A549 (cell line): ENCODE data around the gene LMF1. TPM values are rescaled to one million over a fixed set of nuclear protein-coding genes. Genes with fewer than 3 reads are reported as not detected.

ENCODE experiments used
- ATAC-seq, 2 experiments: fragments of 200-7000 bp in 1 of 2; fragments of >200 bp in 1 of 2; cut with Nextera tagmentation in 1 of 2; cut with Tn5 transposase in 1 of 2; 3 replicates each; pipeline versions ENCODE4 v1.8.0 to v1.9.1; 2018 to 2020; ENCODE audit warnings: mild to moderate bottlenecking in 1 of 2, moderate library complexity in 1 of 2
- CTCF ChIA-PET: fragments of 300-600 bp; sonication (Branson Sonifier 250); formaldehyde crosslinking; extraction: SDS; loops from one replicate; lab custom pipeline; 2021; ENCODE audit warnings: antibody characterized with exemption, inconsistent platforms; lab: Yijun Ruan, JAX
- POLR2A ChIA-PET: fragments of 350-600 bp; formaldehyde crosslinking; extraction: SDS; loops from one replicate; lab custom pipeline; 2021; ENCODE audit warnings: antibody characterized with exemption, inconsistent platforms; lab: Yijun Ruan, JAX
- DNase-seq, 2 experiments: peaks; one replicate each; pipeline versions ENCODE4 v3.0.0 to v3.0.0-alpha.2; 2011 to 2016; ENCODE audit warnings: low read depth in 1 of 2, low spot score in 1 of 2
- FAIRE-seq: peaks from 2 replicates; lab custom pipeline; 2011; peaks lifted over from hg19 to GRCh38; lab: Jason Lieb, UNC
- H3K27ac ChIP-seq, 2 experiments: fragments of >200 bp; sonication (Bioruptor Twin); formaldehyde crosslinking; 3 replicates each; pipeline ENCODE4 v1.5.1; 2016 to 2017
- H3K4me1 ChIP-seq: fragments of >200 bp; sonication (Bioruptor Twin); formaldehyde crosslinking; 3 replicates; pipeline ENCODE4 v1.6.1; 2016
- H3K4me2 ChIP-seq: fragments of >200 bp; sonication (Bioruptor Twin); formaldehyde crosslinking; 3 replicates; pipeline ENCODE4 v1.6.1; 2016
- H3K4me3 ChIP-seq: fragments of >200 bp; sonication (Bioruptor Twin); formaldehyde crosslinking; 3 replicates; pipeline ENCODE4 v1.5.1; 2016
- H3K9me3 ChIP-seq: fragments of >200 bp; sonication (Bioruptor Twin); formaldehyde crosslinking; 3 replicates; pipeline ENCODE4 v1.6.1; 2016
- CBX8 ChIP-seq: fragments of 200-600 bp; sonication (generic); IDR thresholded peaks from 2 replicates; pipeline ENCODE4 v1.6.1; 2016
- CEBPB ChIP-seq, 2 experiments: fragments of >200 bp in 1 of 2; sonication (Bioruptor Twin) in 1 of 2; formaldehyde crosslinking in 1 of 2; IDR thresholded peaks; 2 replicates each; pipeline ENCODE4 v1.6.1; 2012 to 2016
- EHMT2 ChIP-seq: fragments of 200-600 bp; sonication (generic); IDR thresholded peaks from 2 replicates; pipeline ENCODE4 v1.6.1; 2016; ENCODE audit warnings: antibody characterized with exemption, low read depth, mild to moderate bottlenecking, moderate library complexity
- FOSB ChIP-seq: fragments of 250-450 bp; sonication (Bioruptor Pico); IDR thresholded peaks from 2 replicates; pipeline ENCODE4 v1.5.0; 2020; ENCODE audit warnings: mild to moderate bottlenecking, moderate library complexity
- HEYL ChIP-seq: fragments of 250-450 bp; sonication (Bioruptor Pico); IDR thresholded peaks from 2 replicates; pipeline ENCODE4 v1.8.0; 2021; ENCODE audit warnings: mild to moderate bottlenecking, moderate library complexity
- HOXA7 ChIP-seq: fragments of 250-450 bp; sonication (Bioruptor Pico); IDR thresholded peaks from 2 replicates; pipeline ENCODE4 v1.5.0; 2020; ENCODE audit warnings: mild to moderate bottlenecking, moderate library complexity
- HOXB13 ChIP-seq: fragments of 250-450 bp; sonication (Bioruptor Pico); IDR thresholded peaks from 2 replicates; pipeline ENCODE4 v1.5.0; 2020; ENCODE audit warnings: low read depth, mild to moderate bottlenecking, moderate library complexity
- POLR2AphosphoS2 ChIP-seq: conservative IDR thresholded peaks from 2 replicates; pipeline ENCODE4 v1.6.1; 2012; ENCODE audit warnings: low read length, improper control_type of control experiment, inconsistent platforms
- RARB ChIP-seq: fragments of 250-450 bp; sonication (Bioruptor Pico); IDR thresholded peaks from 2 replicates; pipeline ENCODE4 v1.8.0; 2021; ENCODE audit warnings: mild to moderate bottlenecking, moderate library complexity
- RCOR1 ChIP-seq: fragments of 150-350 bp; IDR thresholded peaks from 2 replicates; pipeline ENCODE4 v1.6.1; 2014; ENCODE audit warnings: antibody characterized with exemption, low read length, low read depth
- RFX5 ChIP-seq: fragments of 450-650 bp; IDR thresholded peaks from 2 replicates; pipeline ENCODE4 v1.7.1; 2014; ENCODE audit warnings: antibody characterized with exemption, mild to moderate bottlenecking, moderate library complexity
- ZC3H11A ChIP-seq: fragments of 450-650 bp; IDR thresholded peaks from 2 replicates; pipeline ENCODE4 v1.6.1; 2014; ENCODE audit warnings: antibody characterized with exemption, mild to moderate bottlenecking
- WGBS: methylation state at CpG from one replicate; pipeline ENCODE4 v1.1.6; 2017; ENCODE audit errors: missing lambda C conversion rate; 5-methylcytosine and 5-hydroxymethylcytosine counted together
- polyA plus RNA-seq, 4 experiments: library from polyadenylated mRNA; depleted of rRNA in 3 of 4; stranded (reverse); fragments of >200 nt; fragmentation: RNase III in 1 of 4; extraction: RNeasy Plus Mini Kit Qiagen cat#74134 plus additional on column Dnase treatment in 1 of 4; gene quantifications; 2 replicates in 3 of 4; 3 replicates in 1 of 4; pipeline ENCODE4 v1.2.3, GENCODE V29; 2011 to 2017
- TF ChIP-seq, protein P1 (sequence below): IDR thresholded peaks from 2 replicates; pipeline ENCODE4 v1.6.1; 2012
- TF ChIP-seq, protein P2 (sequence below): fragments of 150-350 bp; IDR thresholded peaks from 2 replicates; pipeline ENCODE4 v1.6.1; 2014; ENCODE audit warnings: low read depth, mild to moderate bottlenecking, low read length
- TF ChIP-seq, protein P3 (sequence below): fragments of >200 bp; sonication (Bioruptor Twin); formaldehyde crosslinking; IDR thresholded peaks from 2 replicates; pipeline ENCODE4 v1.6.1; 2016
- TF ChIP-seq, protein P4 (sequence below): fragments of 250-450 bp; sonication (Bioruptor Pico); IDR thresholded peaks from 2 replicates; pipeline ENCODE4 v1.5.0; 2021; ENCODE audit warnings: mild to moderate bottlenecking, moderate library complexity, borderline replicate concordance
- TF ChIP-seq, protein P5 (sequence below): IDR thresholded peaks from 2 replicates; pipeline ENCODE4 v1.6.1; 2012; ENCODE audit warnings: low read depth, borderline replicate concordance

The LMF1 gene
- polyA plus RNA-seq, 2 of the 4 experiments (the other 2 are of a cell fraction): 8.8 to 10.9 TPM

DNA sequence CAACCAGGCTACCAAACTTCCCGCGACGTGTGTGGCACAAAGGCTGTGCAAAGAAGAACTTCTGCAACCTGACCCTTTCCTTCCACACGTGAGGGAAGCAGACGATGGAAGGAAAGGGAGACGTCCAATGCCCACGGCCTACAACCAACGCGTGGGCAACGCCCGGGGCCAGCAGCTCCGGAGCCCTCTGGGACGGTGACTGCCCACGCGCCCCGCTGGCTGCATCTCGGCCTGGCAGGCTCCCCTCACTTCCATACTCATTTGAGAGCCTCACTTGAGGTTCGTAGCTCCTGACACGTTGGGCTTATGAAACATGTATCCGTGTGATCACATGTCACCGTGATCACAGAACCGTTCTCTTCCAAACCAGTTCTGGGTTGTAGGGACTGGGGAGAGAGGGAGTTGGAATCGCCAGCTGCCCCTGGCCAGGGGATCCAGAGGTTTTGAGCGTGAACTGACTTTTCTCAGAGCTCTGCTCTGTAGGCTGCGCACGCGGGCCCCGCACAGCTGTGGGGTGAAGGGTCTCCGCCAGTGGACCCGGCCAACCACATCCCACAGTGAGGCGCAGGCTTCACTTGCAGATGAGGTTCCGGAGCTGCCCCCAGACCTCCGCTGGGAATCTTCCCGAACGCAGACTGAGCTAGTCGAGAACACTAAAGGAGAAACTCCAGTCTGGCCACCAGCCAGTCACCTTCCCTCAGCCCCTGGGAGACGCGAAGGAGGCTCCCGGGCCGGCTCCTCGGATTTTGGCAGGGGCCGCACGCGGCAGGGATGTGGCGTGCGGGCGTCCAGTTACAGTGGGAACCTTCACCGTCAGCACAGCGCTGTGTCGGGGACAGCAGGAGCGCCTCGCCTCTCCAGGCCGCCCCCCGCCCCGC is 1.0 kb downstream of the LMF1 start:
- 92% methylated on average over 42 of the region's 55 CpGs for WGBS
- FAIRE-seq (no peak), DNase-seq (no peak), ATAC-seq (no peak; a peak in 1 of 6 replicates)
- Histone ChIP-seq H3K27ac (peak overlapping the region; percentile 95 to 96), H3K4me2 (peak overlapping the region; percentile 82), H3K4me3 (peak overlapping the region; percentile 97), H3K4me1 (0 out of 3 replicates have a peak, but pooled peaks cover 3% of the 10 kb centered on the region), H3K9me3 (peaks cover 16% of the 10 kb centered on the region)
- ChIA-PET CTCF (interaction anchor here (0.6 to 1.6 kb wide), 4 partner anchors 86 to 184 kb away, joined by 3 to 6 read pairs (median 4); no protein-coding TSS in a partner anchor), POLR2A (interaction anchor here (0.9 kb wide), 1 partner anchor 28 kb away, joined by 4 read pairs; no protein-coding TSS in a partner anchor)
- TF ChIP-seq ZC3H11A: no peak
- TF ChIP-seq POLR2AphosphoS2: no peak
- TF ChIP-seq EHMT2: no peak
- TF ChIP-seq, protein P1, sequence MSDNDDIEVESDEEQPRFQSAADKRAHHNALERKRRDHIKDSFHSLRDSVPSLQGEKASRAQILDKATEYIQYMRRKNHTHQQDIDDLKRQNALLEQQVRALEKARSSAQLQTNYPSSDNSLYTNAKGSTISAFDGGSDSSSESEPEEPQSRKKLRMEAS: no peak
- TF ChIP-seq RARB (CRISPR knock-in tag): no peak
- TF ChIP-seq CBX8: no peak
- TF ChIP-seq RCOR1: no peak
- TF ChIP-seq, protein P2, sequence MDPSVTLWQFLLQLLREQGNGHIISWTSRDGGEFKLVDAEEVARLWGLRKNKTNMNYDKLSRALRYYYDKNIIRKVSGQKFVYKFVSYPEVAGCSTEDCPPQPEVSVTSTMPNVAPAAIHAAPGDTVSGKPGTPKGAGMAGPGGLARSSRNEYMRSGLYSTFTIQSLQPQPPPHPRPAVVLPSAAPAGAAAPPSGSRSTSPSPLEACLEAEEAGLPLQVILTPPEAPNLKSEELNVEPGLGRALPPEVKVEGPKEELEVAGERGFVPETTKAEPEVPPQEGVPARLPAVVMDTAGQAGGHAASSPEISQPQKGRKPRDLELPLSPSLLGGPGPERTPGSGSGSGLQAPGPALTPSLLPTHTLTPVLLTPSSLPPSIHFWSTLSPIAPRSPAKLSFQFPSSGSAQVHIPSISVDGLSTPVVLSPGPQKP: no peak
- no peak for TF ChIP-seq HOXA7 (CRISPR knock-in tag)
- TF ChIP-seq FOSB (CRISPR knock-in tag): no peak
- no peak for TF ChIP-seq HOXB13 (CRISPR knock-in tag)
- no peak for TF ChIP-seq CEBPB (IDR thresholded peaks at IDR 0.05)
- TF ChIP-seq HEYL: no peak

DNA sequence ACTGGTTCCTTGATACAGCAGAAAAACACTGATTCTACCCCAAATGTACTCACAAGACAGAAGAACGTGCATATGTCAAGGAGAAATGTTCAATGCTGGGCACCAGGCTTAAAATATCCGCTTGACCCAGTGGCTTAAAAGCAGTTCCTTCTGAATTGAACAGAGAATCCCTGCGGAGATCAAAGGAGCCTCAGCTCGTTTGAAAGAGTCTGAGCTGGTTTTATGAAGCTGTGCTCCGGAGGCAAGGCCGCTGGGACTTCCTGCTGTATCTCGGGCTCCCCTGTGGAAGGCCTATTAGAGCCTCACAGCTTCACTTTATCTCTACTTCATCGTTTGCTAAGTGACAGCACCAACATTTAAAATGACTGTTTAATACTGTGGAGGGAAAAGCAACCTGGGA is 2.2 kb downstream of the LMF1 start:
- POLR2A ChIA-PET: no interaction called here
- H3K4me2 ChIP-seq: no peak overlapping the region
- CTCF ChIA-PET: interaction anchor here (1.6 kb wide), 1 partner anchor 183 kb away, joined by 5 read pairs; no protein-coding TSS in a partner anchor
- TF ChIP-seq, protein P3, sequence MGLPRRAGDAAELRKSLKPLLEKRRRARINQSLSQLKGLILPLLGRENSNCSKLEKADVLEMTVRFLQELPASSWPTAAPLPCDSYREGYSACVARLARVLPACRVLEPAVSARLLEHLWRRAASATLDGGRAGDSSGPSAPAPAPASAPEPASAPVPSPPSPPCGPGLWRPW: no peak
- TF ChIP-seq POLR2AphosphoS2 (no peak), RFX5 (no peak)
- TF ChIP-seq, protein P4, sequence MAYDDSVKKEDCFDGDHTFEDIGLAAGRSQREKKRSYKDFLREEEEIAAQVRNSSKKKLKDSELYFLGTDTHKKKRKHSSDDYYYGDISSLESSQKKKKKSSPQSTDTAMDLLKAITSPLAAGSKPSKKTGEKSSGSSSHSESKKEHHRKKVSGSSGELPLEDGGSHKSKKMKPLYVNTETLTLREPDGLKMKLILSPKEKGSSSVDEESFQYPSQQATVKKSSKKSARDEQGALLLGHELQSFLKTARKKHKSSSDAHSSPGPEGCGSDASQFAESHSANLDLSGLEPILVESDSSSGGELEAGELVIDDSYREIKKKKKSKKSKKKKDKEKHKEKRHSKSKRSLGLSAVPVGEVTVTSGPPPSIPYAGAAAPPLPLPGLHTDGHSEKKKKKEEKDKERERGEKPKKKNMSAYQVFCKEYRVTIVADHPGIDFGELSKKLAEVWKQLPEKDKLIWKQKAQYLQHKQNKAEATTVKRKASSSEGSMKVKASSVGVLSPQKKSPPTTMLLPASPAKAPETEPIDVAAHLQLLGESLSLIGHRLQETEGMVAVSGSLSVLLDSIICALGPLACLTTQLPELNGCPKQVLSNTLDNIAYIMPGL: no peak
- TF ChIP-seq, protein P5, sequence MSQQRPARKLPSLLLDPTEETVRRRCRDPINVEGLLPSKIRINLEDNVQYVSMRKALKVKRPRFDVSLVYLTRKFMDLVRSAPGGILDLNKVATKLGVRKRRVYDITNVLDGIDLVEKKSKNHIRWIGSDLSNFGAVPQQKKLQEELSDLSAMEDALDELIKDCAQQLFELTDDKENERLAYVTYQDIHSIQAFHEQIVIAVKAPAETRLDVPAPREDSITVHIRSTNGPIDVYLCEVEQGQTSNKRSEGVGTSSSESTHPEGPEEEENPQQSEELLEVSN: no peak
- TF ChIP-seq, all 56 proteins: peak for 0
- H3K27ac ChIP-seq: no peak overlapping the region
- no peak overlapping the region for H3K4me3 ChIP-seq
- no peak for FAIRE-seq
- no peak for DNase-seq
- WGBS: 88% methylated on average over 8 of the region's 8 CpGs
- ATAC-seq: no peak
- peaks cover 16% of the 10 kb centered on the region for H3K9me3 ChIP-seq
- 0 out of 3 replicates have a peak, but pooled peaks cover 3% of the 10 kb centered on the region for H3K4me1 ChIP-seq
